Natural killer cell (primary cell): Measurements from ENCODE around the gene GLIS1. TPM values are rescaled to one million over a fixed set of nuclear protein-coding genes. Genes with fewer than 3 reads are reported as not detected.
"Not testable (repeated sequence)": the region's sequence is repeated elsewhere in the genome, so short reads cannot be mapped to it uniquely, and the experiment has no call there.

ENCODE experiments used
- ATAC-seq, 3 donors: fragments of 150-1000 bp in 2 of 3; fragments of 200-7000 bp in 1 of 3; cut with Tn5 transposase; 1 replicate in 1 of 3; 2 replicates in 2 of 3; pipeline ENCODE4 v1.10.0; 2021; ENCODE audit warnings: mild to moderate bottlenecking in 2 of 3, moderate library complexity in 2 of 3
- DNase-seq, 2 donors: peaks; one replicate each; pipeline versions ENCODE4 v3.0.0 to v3.0.0-alpha.2; 2013 to 2021; ENCODE audit warnings: mixed read lengths in 1 of 2
- H3K27ac ChIP-seq: one replicate; pipeline ENCODE4 v1.5.1; 2013; ENCODE audit warnings: mild to moderate bottlenecking, low read length
- H3K27me3 ChIP-seq: one replicate; pipeline ENCODE4 v1.6.1; 2013; ENCODE audit warnings: low read length; ENCODE audit not compliant: control insufficient read depth, insufficient read depth
- H3K36me3 ChIP-seq: one replicate; pipeline ENCODE4 v1.6.1; 2013; ENCODE audit warnings: low read length; ENCODE audit not compliant: control insufficient read depth, insufficient read depth
- H3K4me1 ChIP-seq: one replicate; pipeline ENCODE4 v1.6.1; 2013; ENCODE audit warnings: low read length; ENCODE audit not compliant: control insufficient read depth, insufficient read depth
- H3K4me3 ChIP-seq: one replicate; pipeline ENCODE4 v1.5.1; 2013; ENCODE audit warnings: low read length
- H3K9me3 ChIP-seq: one replicate; pipeline ENCODE4 v1.6.1; 2013; ENCODE audit warnings: low read length; ENCODE audit not compliant: control insufficient read depth, insufficient read depth
- H3K27ac Mint-ChIP-seq, 2 donors: one replicate each; pipeline ENCODE4 v1.8.0; 2022; ENCODE audit warnings: mild to moderate bottlenecking in 2 of 2, mixed read lengths in 2 of 2, moderate library complexity in 1 of 2
- H3K27me3 Mint-ChIP-seq, 2 donors: one replicate each; pipeline ENCODE4 v1.8.0; 2022; ENCODE audit warnings: low read depth in 2 of 2, mixed read lengths in 2 of 2
- H3K36me3 Mint-ChIP-seq: one replicate; pipeline ENCODE4 v1.8.0; 2022; ENCODE audit warnings: mixed read lengths
- H3K4me1 Mint-ChIP-seq, 2 donors: one replicate each; pipeline ENCODE4 v1.8.0; 2022; ENCODE audit warnings: mixed read lengths in 2 of 2
- H3K4me3 Mint-ChIP-seq: one replicate; pipeline ENCODE4 v1.8.0; 2022; ENCODE audit warnings: mild to moderate bottlenecking, moderate library complexity, mixed read lengths
- H3K9me3 Mint-ChIP-seq, 2 donors: one replicate each; pipeline ENCODE4 v1.8.0; 2022; ENCODE audit warnings: mixed read lengths in 2 of 2
- WGBS: methylation state at CpG from one replicate; pipeline ENCODE4 v1.1.7; 2013; ENCODE audit warnings: missing lambda C conversion rate; ENCODE audit not compliant: insufficient coverage; 5-methylcytosine and 5-hydroxymethylcytosine counted together
- intact Hi-C: fragments of 100-400 bp; cut with micrococcal nuclease; formaldehyde crosslinking; loops from one replicate; pipeline ENCODE4 v1.14.2; 2022
- total RNA-seq, 4 donors: library from RNA; stranded (reverse); fragments of 120-200 nt in 1 of 4; gene quantifications; one replicate each; pipeline versions ENCODE4 v1.2.3 to v1.2.4, GENCODE V29; 2013 to 2022
- TF ChIP-seq, protein P1 (sequence below): fragments of 200-600 bp; IDR thresholded peaks from one replicate; pipeline ENCODE4 v1.8.0; 2022; ENCODE audit warnings: antibody characterized with exemption

Gene GLIS1
- total RNA-seq, 3 donors from 2014 or later (not counting 1 experiment from before 2014, with no cell fraction given), result not detected

DNA sequence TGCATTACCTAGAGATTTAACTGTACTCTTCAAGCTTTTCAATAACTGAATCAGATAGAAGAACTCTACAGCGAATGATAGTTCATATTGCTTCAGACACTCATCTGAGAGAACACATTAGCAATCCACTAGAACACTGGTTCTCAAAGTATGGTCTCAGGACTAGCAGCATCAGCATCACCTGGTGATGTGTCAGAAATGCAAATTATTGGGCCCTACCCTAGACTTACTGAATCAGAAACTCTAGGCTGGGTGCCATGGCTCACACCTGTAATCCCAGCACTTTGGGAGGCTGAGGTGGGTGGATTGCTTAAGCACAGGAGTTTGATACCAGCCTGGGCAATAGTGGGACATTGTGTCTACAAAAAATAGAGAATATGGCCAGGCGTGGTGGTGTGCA is 24.9 kb upstream of the GLIS1 start:
- intact Hi-C loops, result no loop called here
- H3K4me1 Mint-ChIP-seq, result peaks cover 22 to 25% of the 10 kb centered on the region in 2 donors
- WGBS, result 100% methylated on average over 2 of the region's 2 CpGs
- Histone ChIP-seq H3K4me3 (no peak overlapping the region), H3K27ac (no peak overlapping the region), H3K9me3 (no peaks in the 10 kb centered on the region), H3K36me3 (no peaks in the 10 kb centered on the region), H3K4me1 (no peaks in the 10 kb centered on the region), H3K27me3 (no peaks in the 10 kb centered on the region)
- H3K4me3 Mint-ChIP-seq, result no peak overlapping the region
- H3K9me3 Mint-ChIP-seq, result no peaks in the 10 kb centered on the region
- ATAC-seq, result no peak
- no peaks in the 10 kb centered on the region for H3K36me3 Mint-ChIP-seq
- TF ChIP-seq, protein P1, sequence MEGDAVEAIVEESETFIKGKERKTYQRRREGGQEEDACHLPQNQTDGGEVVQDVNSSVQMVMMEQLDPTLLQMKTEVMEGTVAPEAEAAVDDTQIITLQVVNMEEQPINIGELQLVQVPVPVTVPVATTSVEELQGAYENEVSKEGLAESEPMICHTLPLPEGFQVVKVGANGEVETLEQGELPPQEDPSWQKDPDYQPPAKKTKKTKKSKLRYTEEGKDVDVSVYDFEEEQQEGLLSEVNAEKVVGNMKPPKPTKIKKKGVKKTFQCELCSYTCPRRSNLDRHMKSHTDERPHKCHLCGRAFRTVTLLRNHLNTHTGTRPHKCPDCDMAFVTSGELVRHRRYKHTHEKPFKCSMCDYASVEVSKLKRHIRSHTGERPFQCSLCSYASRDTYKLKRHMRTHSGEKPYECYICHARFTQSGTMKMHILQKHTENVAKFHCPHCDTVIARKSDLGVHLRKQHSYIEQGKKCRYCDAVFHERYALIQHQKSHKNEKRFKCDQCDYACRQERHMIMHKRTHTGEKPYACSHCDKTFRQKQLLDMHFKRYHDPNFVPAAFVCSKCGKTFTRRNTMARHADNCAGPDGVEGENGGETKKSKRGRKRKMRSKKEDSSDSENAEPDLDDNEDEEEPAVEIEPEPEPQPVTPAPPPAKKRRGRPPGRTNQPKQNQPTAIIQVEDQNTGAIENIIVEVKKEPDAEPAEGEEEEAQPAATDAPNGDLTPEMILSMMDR, result no peak
- H3K27ac Mint-ChIP-seq, result peak overlapping the region; percentile 65 to 90
- DNase-seq, result no peak
- no peaks in the 10 kb centered on the region for H3K27me3 Mint-ChIP-seq

DNA sequence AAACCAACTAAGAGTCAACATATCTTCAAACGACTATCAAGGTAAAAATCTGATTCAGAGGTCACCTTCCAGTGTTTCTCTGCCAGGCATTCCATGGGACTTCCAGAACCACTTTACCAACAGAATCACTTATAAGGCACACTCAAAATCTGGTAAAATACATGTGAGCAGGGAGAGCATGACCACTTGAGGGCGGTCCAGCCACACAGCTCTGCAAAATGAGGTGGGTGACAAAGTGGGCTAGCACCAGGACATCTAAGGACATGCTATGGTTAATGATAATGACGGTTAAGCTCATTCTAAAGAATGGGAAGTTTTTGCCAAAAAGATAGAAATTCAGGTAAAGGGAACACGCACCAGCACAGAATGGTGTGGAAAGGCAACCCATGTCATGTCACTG is 24.5 kb upstream of the GLIS1 start:
- no peak for DNase-seq
- H3K36me3 Mint-ChIP-seq, result no peaks in the 10 kb centered on the region
- no peak overlapping the region for H3K27ac Mint-ChIP-seq
- no peaks in the 10 kb centered on the region for H3K36me3 ChIP-seq
- 97% methylated on average over 4 of the region's 4 CpGs for WGBS
- no peak overlapping the region for H3K27ac ChIP-seq
- H3K27me3 ChIP-seq, result no peaks in the 10 kb centered on the region
- no peaks in the 10 kb centered on the region for H3K4me1 ChIP-seq
- H3K9me3 ChIP-seq, result no peaks in the 10 kb centered on the region
- no peak for ATAC-seq
- TF ChIP-seq, protein P1, result no peak
- no peaks in the 10 kb centered on the region for H3K9me3 Mint-ChIP-seq
- peaks cover 22 to 25% of the 10 kb centered on the region in 2 donors for H3K4me1 Mint-ChIP-seq
- intact Hi-C loops, result no loop called here
- H3K27me3 Mint-ChIP-seq, result no peaks in the 10 kb centered on the region
- H3K4me3 Mint-ChIP-seq, result no peak overlapping the region
- H3K4me3 ChIP-seq, result no peak overlapping the region

DNA sequence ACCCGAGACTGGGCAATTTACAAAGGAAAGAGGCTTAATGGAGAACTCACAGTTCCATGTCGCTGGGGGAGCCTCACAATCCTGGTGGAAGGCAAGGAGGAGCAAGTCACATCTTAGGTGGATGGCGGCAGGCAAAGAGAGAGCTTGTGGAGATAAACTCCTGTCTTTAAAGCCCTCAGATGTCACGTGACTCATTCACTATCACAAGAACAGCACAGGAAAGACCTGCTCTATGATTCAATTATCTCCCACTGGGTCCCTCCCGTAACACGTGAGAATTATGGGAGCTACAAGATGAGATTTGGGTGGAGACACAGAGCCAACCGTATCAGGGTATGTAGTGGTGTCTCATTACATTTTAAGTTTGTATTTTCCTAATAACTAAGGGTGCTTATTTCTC is 21.5 kb upstream of the GLIS1 start:
- 95% methylated on average over 7 of the region's 7 CpGs for WGBS

DNA sequence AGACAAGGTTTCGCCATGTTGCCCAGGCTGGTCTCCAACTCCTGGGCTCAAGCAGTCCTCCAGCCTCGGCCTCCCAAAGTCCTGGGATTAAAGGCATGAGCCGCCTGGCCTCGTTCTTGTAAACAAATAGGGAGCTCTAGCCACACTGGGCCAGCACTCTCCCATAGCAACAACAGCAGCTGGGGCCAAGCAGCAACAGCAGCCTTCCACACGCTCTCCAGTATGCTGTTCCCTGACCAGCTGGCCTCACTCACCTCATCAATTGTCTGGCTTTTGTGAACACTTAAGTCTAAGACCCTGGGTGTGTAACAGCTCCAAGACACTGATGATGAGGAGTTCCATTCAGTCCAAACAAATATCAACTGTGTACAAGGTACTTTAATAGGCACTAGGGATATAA is 16.9 kb upstream of the GLIS1 start:
- H3K27ac ChIP-seq, result no peak overlapping the region
- no peaks in the 10 kb centered on the region for H3K9me3 Mint-ChIP-seq
- no peaks in the 10 kb centered on the region for H3K9me3 ChIP-seq
- no peaks in the 10 kb centered on the region for H3K27me3 Mint-ChIP-seq
- no peaks in the 10 kb centered on the region for H3K4me1 Mint-ChIP-seq
- WGBS, result 89% methylated on average over 5 of the region's 5 CpGs
- intact Hi-C loops, result loop anchor here (2.0 kb wide), 1 partner anchor 477 kb away; no protein-coding TSS in a partner anchor
- DNase-seq (no peak), ATAC-seq (no peak)
- H3K27me3 ChIP-seq, result no peaks in the 10 kb centered on the region
- no peaks in the 10 kb centered on the region for H3K36me3 Mint-ChIP-seq
- no peak overlapping the region for H3K27ac Mint-ChIP-seq
- H3K36me3 ChIP-seq, result no peaks in the 10 kb centered on the region
- no peaks in the 10 kb centered on the region for H3K4me1 ChIP-seq
- H3K4me3 ChIP-seq, result no peak overlapping the region
- no peak overlapping the region for H3K4me3 Mint-ChIP-seq
- TF ChIP-seq, protein P1, result no peak

More for the DNA sequence above, 21.5 kb upstream of the GLIS1 start:
- H3K9me3 Mint-ChIP-seq, H3K27me3 Mint-ChIP-seq, H3K36me3 Mint-ChIP-seq, H3K4me3 ChIP-seq, H3K36me3 ChIP-seq, H3K4me3 Mint-ChIP-seq, H3K27ac ChIP-seq, H3K9me3 ChIP-seq, H3K27me3 ChIP-seq, ATAC-seq, DNase-seq, H3K4me1 ChIP-seq, intact Hi-C loops, H3K4me1 Mint-ChIP-seq, H3K27ac Mint-ChIP-seq: not testable (repeated sequence)
